ENCODE results near the gene TP53BP2. TPM values are rescaled to one million over a fixed set of nuclear protein-coding genes. Genes with fewer than 3 reads are reported as not detected.
A peak's percentile ranks its signal among the peaks of the same experiment; 100 is the strongest.
"Not testable (repeated sequence)": the region's sequence is repeated elsewhere in the genome, so short reads cannot be mapped to it uniquely, and the experiment has no call there.

The TP53BP2 gene
- total RNA-seq, 2 experiments from 2014 or later: 46.6 to 56.2 TPM

GRCh38 chr1:223815865-223816264, 29.9 kb downstream of the TP53BP2 start:
- Mint-ChIP-seq H3K27ac (no peak overlapping the region), H3K9me3 (ENCODE audit: low read depth) (no peaks in the 10 kb centered on the region), H3K4me1 (peaks cover 45% of the 10 kb centered on the region), H3K27me3 (no peaks in the 10 kb centered on the region), H3K4me3 (no peak overlapping the region), H3K36me3 (ENCODE audit: low read depth) (peaks cover 45% of the 10 kb centered on the region)
- ATAC-seq (no peak), DNase-seq (no peak)
- intact Hi-C loops (cut with DNase I, micrococcal nuclease): no loop called here
- ChIA-PET POLR2A (no interaction called here), CTCF (interaction anchor here (1.0 kb wide), 1 partner anchor 11 kb away, joined by 3 read pairs; no protein-coding TSS in a partner anchor)

GRCh38 chr1:223815020-223815853, 30.5 kb downstream of the TP53BP2 start:
- intact Hi-C loops (cut with DNase I, micrococcal nuclease): no loop called here
- Mint-ChIP-seq H3K9me3 (ENCODE audit: low read depth) (no peaks in the 10 kb centered on the region), H3K4me3 (no peak overlapping the region), H3K36me3 (ENCODE audit: low read depth) (peaks cover 41% of the 10 kb centered on the region), H3K27me3 (no peaks in the 10 kb centered on the region), H3K4me1 (peaks cover 39% of the 10 kb centered on the region), H3K27ac (peak overlapping the region; percentile 3)
- CTCF ChIA-PET: interaction anchor here (0.6 to 1.8 kb wide), 3 partner anchors 9 to 65 kb away, joined by 3 to 7 read pairs (median 3); no protein-coding TSS in a partner anchor
- POLR2A ChIA-PET: no interaction called here
- ATAC-seq: no peak
- DNase-seq: no peak

GRCh38 chr1:223813645-223814044, 32.1 kb downstream of the TP53BP2 start:
- ATAC-seq (no peak), DNase-seq (no peak)
- H3K4me3 Mint-ChIP-seq: no peak overlapping the region
- ChIA-PET CTCF (interaction anchor here (0.7 to 1.8 kb wide), 2 partner anchors 10 to 276 kb away, joined by 3 to 7 read pairs; no protein-coding TSS in a partner anchor), POLR2A (no interaction called here)
- H3K4me1 Mint-ChIP-seq: peaks cover 36% of the 10 kb centered on the region
- peak overlapping the region; percentile 65 for H3K27ac Mint-ChIP-seq
- no peaks in the 10 kb centered on the region for H3K9me3 Mint-ChIP-seq (ENCODE audit: low read depth)
- intact Hi-C loops (cut with DNase I, micrococcal nuclease): loop anchor here in 1 of 2 experiments (5.0 kb wide), 1 partner anchor 94 kb away; no protein-coding TSS in a partner anchor
- peaks cover 34% of the 10 kb centered on the region for H3K36me3 Mint-ChIP-seq (ENCODE audit: low read depth)
- no peaks in the 10 kb centered on the region for H3K27me3 Mint-ChIP-seq

- no peak overlapping the region for H3K27ac Mint-ChIP-seq
- POLR2A ChIA-PET: interaction anchor here (0.7 kb wide), 1 partner anchor 30 kb away, joined by 3 read pairs; no protein-coding TSS in a partner anchor
- H3K4me1 Mint-ChIP-seq: peaks cover 33% of the 10 kb centered on the region
- no peaks in the 10 kb centered on the region for H3K9me3 Mint-ChIP-seq (ENCODE audit: low read depth)
- H3K36me3 Mint-ChIP-seq (ENCODE audit: low read depth): peaks cover 45% of the 10 kb centered on the region
- DNase-seq (no peak), ATAC-seq (peak; percentile 53)
- CTCF ChIA-PET: interaction anchor here (0.6 to 2.7 kb wide), 20 partner anchors 8 to 260 kb away, joined by 3 to 18 read pairs (median 4); no protein-coding TSS in a partner anchor
- no peaks in the 10 kb centered on the region for H3K27me3 Mint-ChIP-seq
- intact Hi-C loops (cut with DNase I, micrococcal nuclease): loop anchor here (1.0 to 5.0 kb wide), 2 partner anchors 35 to 96 kb away; no protein-coding TSS in a partner anchor
- no peak overlapping the region for H3K4me3 Mint-ChIP-seq
Observed at GRCh38 chr1:223811634-223812101, 34.1 kb downstream of the TP53BP2 start.

- intact Hi-C loops (cut with DNase I, micrococcal nuclease): loop anchor here in 1 of 2 experiments (5.0 kb wide), 1 partner anchor 97 kb away; no protein-coding TSS in a partner anchor
- H3K27ac Mint-ChIP-seq: no peak overlapping the region
- POLR2A ChIA-PET: no interaction called here
- no peaks in the 10 kb centered on the region for H3K27me3 Mint-ChIP-seq
- CTCF ChIA-PET: interaction anchor here (0.9 to 2.7 kb wide), 9 partner anchors 15 to 98 kb away, joined by 3 to 18 read pairs (median 4); no protein-coding TSS in a partner anchor
- ATAC-seq (peak; percentile 39), DNase-seq (no peak)
- H3K9me3 Mint-ChIP-seq (ENCODE audit: low read depth): no peaks in the 10 kb centered on the region
- no peak overlapping the region for H3K4me3 Mint-ChIP-seq
- H3K36me3 Mint-ChIP-seq (ENCODE audit: low read depth): peaks cover 48% of the 10 kb centered on the region
- peaks cover 28% of the 10 kb centered on the region for H3K4me1 Mint-ChIP-seq
Observed at GRCh38 chr1:223810586-223810985, 35.2 kb downstream of the TP53BP2 start.

- Mint-ChIP-seq H3K4me1 (peaks cover 22% of the 10 kb centered on the region), H3K36me3 (ENCODE audit: low read depth) (peaks cover 53% of the 10 kb centered on the region)
- H3K27ac Mint-ChIP-seq; DNase-seq; CTCF ChIA-PET; H3K27me3 Mint-ChIP-seq; ATAC-seq; H3K9me3 Mint-ChIP-seq (ENCODE audit: low read depth); H3K4me3 Mint-ChIP-seq: not testable (repeated sequence)
- POLR2A ChIA-PET: interaction anchor here (0.6 kb wide), 1 partner anchor 360 kb away, joined by 5 read pairs; no protein-coding TSS in a partner anchor
- intact Hi-C loops (cut with DNase I, micrococcal nuclease): loop anchor here in 1 of 2 experiments (5.0 kb wide), 1 partner anchor 97 kb away; no protein-coding TSS in a partner anchor
Observed at GRCh38 chr1:223809905-223810304, 35.8 kb downstream of the TP53BP2 start.

- CTCF ChIA-PET: interaction anchor here (0.6 to 1.4 kb wide), 6 partner anchors 9 to 292 kb away, joined by 3 to 5 read pairs (median 4); no protein-coding TSS in a partner anchor
- H3K27me3 Mint-ChIP-seq: no peaks in the 10 kb centered on the region
- DNase-seq (no peak), ATAC-seq (no peak)
- H3K27ac Mint-ChIP-seq: no peak overlapping the region
- intact Hi-C loops (cut with DNase I, micrococcal nuclease): no loop called here
- no peak overlapping the region for H3K4me3 Mint-ChIP-seq
- no peaks in the 10 kb centered on the region for H3K9me3 Mint-ChIP-seq (ENCODE audit: low read depth)
- H3K4me1 Mint-ChIP-seq: no peaks in the 10 kb centered on the region
- H3K36me3 Mint-ChIP-seq (ENCODE audit: low read depth): peaks cover 66% of the 10 kb centered on the region
- POLR2A ChIA-PET: no interaction called here
Observed at GRCh38 chr1:223803211-223803610, 42.5 kb downstream of the TP53BP2 start.

- ATAC-seq (no peak), DNase-seq (no peak)
- no peaks in the 10 kb centered on the region for H3K27me3 Mint-ChIP-seq
- ChIA-PET CTCF (interaction anchor here (1.0 kb wide), 1 partner anchor 54 kb away, joined by 4 read pairs; no protein-coding TSS in a partner anchor), POLR2A (no interaction called here)
- intact Hi-C loops (cut with DNase I, micrococcal nuclease): no loop called here
- no peaks in the 10 kb centered on the region for H3K4me1 Mint-ChIP-seq
- H3K9me3 Mint-ChIP-seq (ENCODE audit: low read depth): no peaks in the 10 kb centered on the region
- H3K36me3 Mint-ChIP-seq (ENCODE audit: low read depth): peaks cover 67% of the 10 kb centered on the region
- no peak overlapping the region for H3K27ac Mint-ChIP-seq
- H3K4me3 Mint-ChIP-seq: no peak overlapping the region
Observed at GRCh38 chr1:223802602-223803001, 43.1 kb downstream of the TP53BP2 start.

- Mint-ChIP-seq H3K4me3 (no peak overlapping the region), H3K27me3 (no peaks in the 10 kb centered on the region), H3K4me1 (no peaks in the 10 kb centered on the region), H3K9me3 (ENCODE audit: low read depth) (no peaks in the 10 kb centered on the region), H3K27ac (no peak overlapping the region), H3K36me3 (ENCODE audit: low read depth) (peaks cover 63% of the 10 kb centered on the region)
- intact Hi-C loops (cut with DNase I, micrococcal nuclease): no loop called here
- ChIA-PET CTCF (no interaction called here), POLR2A (no interaction called here)
- ATAC-seq: no peak
- no peak for DNase-seq
Observed at GRCh38 chr1:223802032-223802431, 43.7 kb downstream of the TP53BP2 start.

- Mint-ChIP-seq H3K9me3 (ENCODE audit: low read depth) (no peaks in the 10 kb centered on the region), H3K36me3 (ENCODE audit: low read depth) (peaks cover 47% of the 10 kb centered on the region), H3K4me3 (no peak overlapping the region), H3K27ac (no peak overlapping the region), H3K27me3 (no peaks in the 10 kb centered on the region), H3K4me1 (no peaks in the 10 kb centered on the region)
- ChIA-PET POLR2A (no interaction called here), CTCF (interaction anchor here (1.0 kb wide), 1 partner anchor 15 kb away, joined by 4 read pairs; no protein-coding TSS in a partner anchor)
- DNase-seq: no peak
- ATAC-seq: no peak
- intact Hi-C loops (cut with DNase I, micrococcal nuclease): no loop called here
Observed at GRCh38 chr1:223796210-223796609, 49.5 kb downstream of the TP53BP2 start.

GRCh38 chr1:223794136-223794880, 51.4 kb downstream of the TP53BP2 start:
- CTCF ChIA-PET: interaction anchor here (0.7 kb wide), 1 partner anchor 45 kb away, joined by 3 read pairs; no protein-coding TSS in a partner anchor
- H3K36me3 Mint-ChIP-seq (ENCODE audit: low read depth): peaks cover 32% of the 10 kb centered on the region
- ATAC-seq: no peak

More at GRCh38 chr1:223794136-223794880, 51.4 kb downstream of the TP53BP2 start:
- POLR2A ChIA-PET: no interaction called here
- no peaks in the 10 kb centered on the region for H3K4me1 Mint-ChIP-seq
- H3K27me3 Mint-ChIP-seq: no peaks in the 10 kb centered on the region
- no peak overlapping the region for H3K4me3 Mint-ChIP-seq
- H3K27ac Mint-ChIP-seq: no peak overlapping the region
- no peaks in the 10 kb centered on the region for H3K9me3 Mint-ChIP-seq (ENCODE audit: low read depth)
- no peak for DNase-seq
- intact Hi-C loops (cut with DNase I, micrococcal nuclease): no loop called here
